IPS-NIHi11 (cell line): ENCODE results near the gene TP53I13.

Source experiments
- DNase-seq: peaks from one replicate; pipeline ENCODE4 v3.0.0; 2012; ENCODE audit warnings: mixed read lengths, low spot score

Gene TP53I13

GRCh38 chr17:29615492-29616299, 47.2 kb downstream of the TP53I13 start:
- DNase-seq = peak; percentile 87

- DNase-seq = no peak
Observed at GRCh38 chr17:29616300-29617048, 48.0 kb downstream of the TP53I13 start.

- peak; percentile 75 for DNase-seq
Observed at GRCh38 chr17:29617125-29617480, 48.6 kb downstream of the TP53I13 start.

GRCh38 chr17:29617481-29618271, 49.2 kb downstream of the TP53I13 start:
- peak; percentile 66 for DNase-seq

GRCh38 chr17:29618272-29619065, 50.0 kb downstream of the TP53I13 start:
- no peak for DNase-seq

- peak; percentile 32 for DNase-seq
Observed at GRCh38 chr17:29619251-29619650, 50.8 kb downstream of the TP53I13 start.

GRCh38 chr17:29620271-29620670, 51.8 kb downstream of the TP53I13 start:
- DNase-seq = peak; percentile 31

- DNase-seq = no peak
Observed at GRCh38 chr17:29620779-29621500, 52.4 kb downstream of the TP53I13 start.

- DNase-seq = no peak
Observed at GRCh38 chr17:29621751-29622194, 53.3 kb downstream of the TP53I13 start.
